Measurements from ENCODE around the gene VWF.

GRCh38 chr12:6053541-6053940 is 70.9 kb downstream of the VWF start:
- TF ChIP-seq CTCF (optimal IDR thresholded peaks at IDR 0.05 in 1 of 3, IDR thresholded peaks at IDR 0.05 in 1 of 3, conservative IDR thresholded peaks at IDR 0.05 in 1 of 3; ENCODE audit: extremely low read depth in 1 of 3, insufficient read depth in 2 of 3, low read length in 3 of 3) (no peak), EZH2 (IDR thresholded peaks at IDR 0.05; ENCODE audit: low read length) (no peak)
